ENCODE measurements around the gene FZD4. TPM values are rescaled to one million over a fixed set of nuclear protein-coding genes. Genes with fewer than 3 reads are reported as not detected.
"Not testable (repeated sequence)": the region's sequence is repeated elsewhere in the genome, so short reads cannot be mapped to it uniquely, and the experiment has no call there.

Gene FZD4
- total RNA-seq, 2 donors from 2014 or later = 4.7 to 9.0 TPM

- no peak for DNase-seq
- intact Hi-C loops (cut with DNase I, micrococcal nuclease) = loop anchor here in 1 of 2 donors (5.0 kb wide), 1 partner anchor 47 kb away; no protein-coding TSS in a partner anchor
- ATAC-seq = peak; percentile 50
Observed at GRCh38 chr11:86919557-86920210, 35.5 kb downstream of the FZD4 start.

- DNase-seq (no peak), ATAC-seq (no peak)
- intact Hi-C loops (cut with DNase I, micrococcal nuclease) = loop anchor here in 1 of 2 donors (5.0 kb wide), 1 partner anchor 47 kb away; no protein-coding TSS in a partner anchor
Observed at GRCh38 chr11:86918973-86919372, 36.2 kb downstream of the FZD4 start.

GRCh38 chr11:86918496-86918895 is 36.7 kb downstream of the FZD4 start:
- intact Hi-C loops (cut with DNase I, micrococcal nuclease) = loop anchor here in 1 of 2 donors (5.0 kb wide), 1 partner anchor 46 kb away; no protein-coding TSS in a partner anchor
- no peak for ATAC-seq
- DNase-seq = no peak

DNA sequence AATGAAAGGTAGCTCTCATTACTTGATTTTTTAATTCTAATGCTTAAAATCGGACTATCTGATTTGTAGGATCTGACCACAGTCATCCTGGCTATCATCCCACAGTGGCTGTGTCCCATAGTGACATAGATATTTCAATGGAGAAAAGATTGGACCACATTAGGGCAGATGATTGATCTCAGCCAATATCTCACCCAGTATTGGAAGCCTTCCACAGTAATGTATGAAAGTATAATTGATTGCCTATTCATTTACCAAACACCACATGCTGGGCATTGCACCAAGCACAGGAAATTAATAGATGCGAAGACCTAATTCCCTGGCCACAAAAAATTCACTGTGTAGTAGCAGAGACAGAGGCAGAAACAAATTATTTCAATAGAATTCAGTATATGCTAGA is 37.6 kb downstream of the FZD4 start:
- no peak for ATAC-seq
- intact Hi-C loops (cut with DNase I, micrococcal nuclease) = loop anchor here in 1 of 2 donors (5.0 kb wide), 1 partner anchor 45 kb away; no protein-coding TSS in a partner anchor

GRCh38 chr11:86916330-86916729 is 38.9 kb downstream of the FZD4 start:
- no peak for ATAC-seq
- intact Hi-C loops (cut with DNase I, micrococcal nuclease) = loop anchor here in 1 of 2 donors (5.0 kb wide), 1 partner anchor 44 kb away; no protein-coding TSS in a partner anchor
- DNase-seq = no peak

More for the DNA sequence above, 37.6 kb downstream of the FZD4 start:
- DNase-seq = no peak

GRCh38 chr11:86915850-86916249 is 39.3 kb downstream of the FZD4 start:
- not testable (repeated sequence) for DNase-seq, ATAC-seq
- intact Hi-C loops (cut with DNase I, micrococcal nuclease) = loop anchor here in 1 of 2 donors (5.0 kb wide), 1 partner anchor 44 kb away; no protein-coding TSS in a partner anchor

GRCh38 chr11:86914865-86915519 is 40.2 kb downstream of the FZD4 start:
- ATAC-seq (no peak), DNase-seq (no peak)
- intact Hi-C loops (cut with DNase I, micrococcal nuclease) = loop anchor here in 1 of 2 donors (5.0 kb wide), 1 partner anchor 43 kb away; no protein-coding TSS in a partner anchor

- intact Hi-C loops (cut with DNase I, micrococcal nuclease) = no loop called here
- ATAC-seq (no peak), DNase-seq (no peak)
Observed at GRCh38 chr11:86912238-86912637, 43.0 kb downstream of the FZD4 start.

DNA sequence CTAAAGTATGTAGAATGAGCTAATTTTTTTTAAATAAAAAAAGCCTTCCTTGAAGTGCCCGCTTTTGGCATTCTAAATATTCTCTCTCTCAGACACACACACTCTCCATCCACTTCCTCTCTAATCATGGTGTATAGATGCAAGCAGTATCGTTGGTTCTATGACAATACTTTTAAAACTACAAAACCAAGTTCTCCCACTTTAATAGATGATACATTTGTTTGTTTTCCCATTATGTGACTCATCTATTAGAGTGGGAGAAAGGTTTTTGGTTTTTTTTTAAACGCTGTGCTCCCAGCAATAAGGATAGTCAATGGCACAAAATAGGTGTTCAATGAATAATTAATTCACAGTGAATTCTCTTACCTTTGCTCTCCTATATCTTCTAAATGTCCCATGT is 44.6 kb downstream of the FZD4 start:
- ATAC-seq (no peak), DNase-seq (no peak)
- intact Hi-C loops (cut with DNase I, micrococcal nuclease) = no loop called here

DNA sequence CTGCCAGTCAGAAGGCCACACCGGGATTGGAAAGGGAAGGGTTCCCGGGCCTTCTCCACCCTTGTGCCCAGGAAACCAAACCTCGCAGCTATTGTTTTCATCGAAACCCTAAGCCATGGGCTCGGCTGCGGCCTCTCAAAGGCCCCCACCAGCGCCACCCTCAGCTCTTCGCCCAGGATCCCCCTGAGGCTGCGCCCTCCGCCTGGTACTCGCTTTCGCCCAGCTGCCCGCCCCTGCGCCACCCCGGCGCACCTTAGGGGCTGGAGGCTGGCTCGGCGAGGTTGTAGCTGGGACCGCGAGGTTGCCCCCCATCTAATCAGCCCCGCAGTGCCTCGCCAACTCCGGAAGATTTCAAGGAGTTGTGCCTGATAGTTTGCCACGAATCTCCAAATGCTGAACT is 49.0 kb downstream of the FZD4 start:
- ATAC-seq (no peak), DNase-seq (no peak)
- intact Hi-C loops (cut with DNase I, micrococcal nuclease) = no loop called here

GRCh38 chr11:86905252-86905651 is 49.9 kb downstream of the FZD4 start:
- ATAC-seq = no peak
- no peak for DNase-seq
- intact Hi-C loops (cut with DNase I, micrococcal nuclease) = no loop called here

DNA sequence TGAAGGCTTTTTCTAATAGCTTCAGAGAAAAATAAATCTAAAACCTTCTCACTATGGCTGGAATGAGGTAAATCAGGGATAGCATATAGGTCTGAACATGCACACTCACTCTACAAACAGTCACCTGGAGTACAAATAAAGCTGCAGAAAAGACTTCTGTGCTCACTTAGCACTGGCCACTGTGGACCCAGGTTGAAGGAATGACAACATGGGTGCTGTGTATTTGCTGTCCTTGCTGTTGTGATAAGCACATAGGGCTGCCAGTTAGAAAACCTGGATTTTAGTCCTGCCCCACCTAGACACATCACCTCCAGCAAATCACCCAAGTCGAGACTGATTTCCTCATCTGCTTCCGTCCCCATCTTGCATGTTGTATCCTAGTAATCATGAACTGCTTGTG is 51.2 kb downstream of the FZD4 start:
- ATAC-seq (no peak), DNase-seq (no peak)
- intact Hi-C loops (cut with DNase I, micrococcal nuclease) = no loop called here

DNA sequence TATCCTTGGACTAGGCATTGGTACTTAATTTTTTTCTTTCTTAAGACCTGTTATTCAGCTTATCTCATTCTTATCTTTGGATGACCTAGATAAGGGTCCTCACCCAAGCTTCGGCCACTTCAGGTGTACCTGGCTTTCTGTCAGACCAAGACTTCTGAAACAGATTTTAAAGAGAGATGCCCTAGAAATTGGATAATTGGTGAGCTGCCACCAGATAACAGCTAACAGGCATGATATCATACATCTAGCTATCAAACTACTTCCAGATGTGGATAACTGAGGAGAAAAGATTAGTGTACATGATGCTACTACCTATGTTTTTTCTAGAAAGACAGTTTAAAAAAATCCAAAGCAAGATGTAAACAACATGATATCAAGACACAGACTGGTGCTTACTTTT is 52.9 kb downstream of the FZD4 start:
- ATAC-seq (no peak), DNase-seq (no peak)
- intact Hi-C loops (cut with DNase I, micrococcal nuclease) = no loop called here

DNA sequence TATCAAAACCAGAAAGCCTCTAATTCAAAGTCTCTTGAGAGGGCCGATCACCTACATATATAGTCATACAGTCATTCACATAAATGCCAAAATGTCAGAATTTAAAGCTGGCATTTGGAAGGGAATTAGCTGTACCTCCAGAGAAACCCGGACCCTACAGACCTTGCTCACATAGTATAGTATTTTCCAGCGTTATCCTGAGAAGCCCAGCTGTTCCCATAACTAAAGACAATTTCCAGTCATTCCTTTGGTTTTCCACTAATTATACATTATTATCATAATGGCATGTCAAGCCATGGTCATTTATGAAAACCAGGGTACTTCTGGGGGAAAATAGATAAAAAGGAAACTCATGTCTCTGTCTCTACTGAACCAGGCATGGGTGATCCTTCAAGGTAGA is 53.6 kb downstream of the FZD4 start:
- ATAC-seq (no peak), DNase-seq (no peak)
- intact Hi-C loops (cut with DNase I, micrococcal nuclease) = no loop called here

DNA sequence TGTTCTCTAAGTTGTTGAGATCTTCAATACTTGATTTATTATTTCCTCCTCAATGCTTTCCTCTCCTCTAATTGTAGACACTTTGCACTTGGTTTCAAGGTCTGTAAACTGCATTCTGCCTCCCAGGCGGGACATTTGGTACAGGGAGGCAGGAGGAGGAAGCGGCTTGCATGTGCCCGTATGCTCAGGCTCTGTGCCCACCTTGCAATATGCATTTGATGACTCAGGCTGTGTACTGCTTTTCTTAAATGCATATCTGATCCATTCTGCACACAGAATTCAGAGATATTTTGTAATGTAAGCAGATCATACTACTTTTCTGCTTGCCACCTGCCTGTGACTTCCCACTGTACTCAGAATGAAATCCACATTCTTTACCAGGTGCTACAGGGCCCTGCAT is 55.0 kb downstream of the FZD4 start:
- DNase-seq = no peak
- ATAC-seq = no peak
- intact Hi-C loops (cut with DNase I, micrococcal nuclease) = no loop called here

GRCh38 chr11:86898689-86899088 is 56.5 kb downstream of the FZD4 start:
- ATAC-seq = no peak
- DNase-seq = no peak
- intact Hi-C loops (cut with DNase I, micrococcal nuclease) = no loop called here

GRCh38 chr11:86896441-86896841 is 58.8 kb downstream of the FZD4 start:
- intact Hi-C loops (cut with DNase I, micrococcal nuclease) = no loop called here
- DNase-seq (no peak), ATAC-seq (no peak)

Measured in left colon (tissue), 2 donors.